Measurements from ENCODE around the gene PEF1.

The PEF1 gene

DNA sequence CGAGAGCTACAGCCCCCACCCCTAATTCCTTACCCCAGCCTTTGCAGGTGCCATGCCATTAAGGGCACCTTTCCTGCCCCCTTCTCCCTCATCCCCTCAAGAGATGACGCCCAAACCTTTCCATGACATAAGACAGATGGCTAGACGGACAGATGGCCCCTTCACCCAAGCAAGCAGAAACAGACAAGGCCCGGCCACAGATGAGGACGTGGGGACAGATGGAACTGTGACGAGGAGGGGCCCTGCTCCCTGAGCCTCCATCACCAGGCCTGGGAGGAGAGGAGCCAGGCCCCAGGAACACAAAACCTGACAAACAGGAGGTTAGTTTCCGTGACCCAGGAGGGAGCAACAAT, 24.7 kb upstream of the PEF1 start:
- H3K4me3 ChIP-seq (replicated peaks; ENCODE audit: low read depth, low read length): no peak overlapping the region
- TF ChIP-seq, protein P1, sequence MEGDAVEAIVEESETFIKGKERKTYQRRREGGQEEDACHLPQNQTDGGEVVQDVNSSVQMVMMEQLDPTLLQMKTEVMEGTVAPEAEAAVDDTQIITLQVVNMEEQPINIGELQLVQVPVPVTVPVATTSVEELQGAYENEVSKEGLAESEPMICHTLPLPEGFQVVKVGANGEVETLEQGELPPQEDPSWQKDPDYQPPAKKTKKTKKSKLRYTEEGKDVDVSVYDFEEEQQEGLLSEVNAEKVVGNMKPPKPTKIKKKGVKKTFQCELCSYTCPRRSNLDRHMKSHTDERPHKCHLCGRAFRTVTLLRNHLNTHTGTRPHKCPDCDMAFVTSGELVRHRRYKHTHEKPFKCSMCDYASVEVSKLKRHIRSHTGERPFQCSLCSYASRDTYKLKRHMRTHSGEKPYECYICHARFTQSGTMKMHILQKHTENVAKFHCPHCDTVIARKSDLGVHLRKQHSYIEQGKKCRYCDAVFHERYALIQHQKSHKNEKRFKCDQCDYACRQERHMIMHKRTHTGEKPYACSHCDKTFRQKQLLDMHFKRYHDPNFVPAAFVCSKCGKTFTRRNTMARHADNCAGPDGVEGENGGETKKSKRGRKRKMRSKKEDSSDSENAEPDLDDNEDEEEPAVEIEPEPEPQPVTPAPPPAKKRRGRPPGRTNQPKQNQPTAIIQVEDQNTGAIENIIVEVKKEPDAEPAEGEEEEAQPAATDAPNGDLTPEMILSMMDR (IDR thresholded peaks at IDR 0.05; ENCODE audit: low read depth, low read length, missing control alignments): no peak
- no peak for DNase-seq (ENCODE audit: extremely low read depth, low read depth)

DNA sequence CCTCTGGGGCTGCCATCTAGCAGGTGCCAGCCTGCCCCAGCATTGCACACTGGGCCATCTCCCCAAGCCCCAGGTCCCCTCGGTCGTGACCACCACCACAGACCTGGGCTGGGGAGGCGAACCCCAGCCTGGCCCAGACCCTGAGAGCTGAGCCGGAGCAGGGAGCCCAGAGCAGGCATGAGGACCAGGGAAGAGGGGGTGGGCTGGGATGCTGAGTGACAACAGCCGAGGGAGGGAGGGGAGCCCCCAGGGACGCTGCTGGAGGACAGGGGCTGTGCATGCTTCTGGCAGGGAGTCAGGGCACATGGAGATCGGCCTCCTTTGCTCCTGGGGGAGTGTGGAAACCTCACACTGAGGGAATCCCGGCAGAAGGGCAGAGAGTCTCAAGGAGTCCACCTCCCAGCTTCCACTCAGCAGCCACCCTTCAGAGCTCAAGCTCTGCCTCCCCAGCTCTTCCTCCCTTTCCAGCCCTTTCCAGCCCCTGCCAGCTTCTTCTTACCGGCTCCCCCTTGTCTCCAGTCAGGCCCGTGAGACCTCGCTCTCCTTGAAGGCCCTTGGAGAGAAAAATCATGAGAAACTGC, 23.7 kb upstream of the PEF1 start:
- TF ChIP-seq, protein P1 (IDR thresholded peaks at IDR 0.05; ENCODE audit: low read depth, low read length, missing control alignments): no peak
- no peak overlapping the region for H3K4me3 ChIP-seq (replicated peaks; ENCODE audit: low read depth, low read length)
- DNase-seq (ENCODE audit: extremely low read depth, low read depth): no peak

DNA sequence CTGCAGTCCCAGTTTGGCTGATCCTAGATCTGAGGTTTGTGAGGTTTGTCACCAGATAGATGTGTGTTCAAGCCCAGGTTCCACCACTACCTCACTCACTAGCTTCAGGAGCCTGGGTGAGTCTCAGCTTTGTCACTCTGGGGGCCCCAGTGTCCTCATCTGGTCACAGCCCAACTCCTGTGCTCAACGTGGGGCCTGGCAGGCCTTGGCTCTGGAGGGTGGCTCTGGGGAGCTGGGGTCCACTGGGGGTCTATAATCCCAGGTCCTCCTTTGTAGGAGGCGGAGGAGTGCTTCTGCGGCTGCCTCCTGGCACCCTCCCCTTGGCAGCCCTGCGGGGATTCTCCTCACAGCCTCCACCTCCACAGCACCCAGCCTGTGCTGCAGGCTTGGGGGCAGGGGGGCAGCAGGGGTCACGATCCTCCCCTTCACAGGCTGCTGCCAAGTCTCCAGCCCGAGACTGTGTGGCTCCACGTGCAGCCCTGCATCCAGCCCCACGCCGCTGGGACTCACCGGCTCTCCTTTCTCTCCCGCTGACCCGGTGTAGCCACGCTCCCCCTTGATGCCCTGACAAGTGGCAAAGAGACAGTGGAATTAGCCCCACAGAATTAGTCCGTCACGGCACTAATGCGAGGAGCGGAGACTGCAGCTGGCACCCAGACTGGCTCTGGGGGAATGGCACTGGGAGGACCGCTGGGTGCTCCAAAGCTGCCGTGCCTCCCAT, 22.5 kb upstream of the PEF1 start:
- no peak for DNase-seq (ENCODE audit: extremely low read depth, low read depth)
- TF ChIP-seq, protein P1 (IDR thresholded peaks at IDR 0.05; ENCODE audit: low read depth, low read length, missing control alignments): no peak
- no peak overlapping the region for H3K4me3 ChIP-seq (replicated peaks; ENCODE audit: low read depth, low read length)

DNA sequence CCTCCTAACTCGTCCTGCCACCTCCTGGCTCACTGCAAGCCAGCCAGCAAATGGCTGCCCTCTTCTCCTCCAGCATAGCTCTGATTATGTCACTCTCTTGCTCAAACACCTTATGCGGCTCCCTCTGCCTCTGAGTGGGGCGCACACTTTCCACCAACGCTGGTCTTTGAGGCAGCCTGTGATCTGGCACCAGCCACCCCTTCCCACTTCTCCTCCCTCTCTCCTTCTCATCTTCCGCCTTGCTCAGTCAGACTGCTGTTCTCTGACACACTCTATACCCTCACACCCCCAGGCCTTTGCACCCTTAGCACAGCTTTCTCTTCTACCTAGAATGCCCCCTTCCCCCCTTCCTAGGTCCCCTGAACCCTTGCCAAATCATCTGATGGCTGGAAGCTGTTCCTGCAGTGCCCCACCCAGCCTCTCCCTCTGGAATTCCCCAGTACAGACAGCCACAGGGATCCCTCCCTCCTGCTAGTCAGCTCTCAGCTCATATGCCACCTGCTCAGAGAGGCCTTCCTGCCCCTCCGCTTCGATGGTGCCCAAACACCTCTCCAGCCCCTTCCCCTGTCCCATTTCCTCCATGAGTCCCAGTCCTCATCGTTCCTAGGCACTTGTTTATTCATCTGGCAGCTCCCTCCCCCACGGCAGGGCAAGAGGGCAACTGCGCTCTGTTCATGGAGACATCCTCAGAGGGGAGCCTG, 21.7 kb upstream of the PEF1 start:
- DNase-seq (ENCODE audit: extremely low read depth, low read depth): peak; percentile 25
- H3K4me3 ChIP-seq (replicated peaks; ENCODE audit: low read depth, low read length): no peak overlapping the region
- TF ChIP-seq, protein P1 (IDR thresholded peaks at IDR 0.05; ENCODE audit: low read depth, low read length, missing control alignments): no peak

DNA sequence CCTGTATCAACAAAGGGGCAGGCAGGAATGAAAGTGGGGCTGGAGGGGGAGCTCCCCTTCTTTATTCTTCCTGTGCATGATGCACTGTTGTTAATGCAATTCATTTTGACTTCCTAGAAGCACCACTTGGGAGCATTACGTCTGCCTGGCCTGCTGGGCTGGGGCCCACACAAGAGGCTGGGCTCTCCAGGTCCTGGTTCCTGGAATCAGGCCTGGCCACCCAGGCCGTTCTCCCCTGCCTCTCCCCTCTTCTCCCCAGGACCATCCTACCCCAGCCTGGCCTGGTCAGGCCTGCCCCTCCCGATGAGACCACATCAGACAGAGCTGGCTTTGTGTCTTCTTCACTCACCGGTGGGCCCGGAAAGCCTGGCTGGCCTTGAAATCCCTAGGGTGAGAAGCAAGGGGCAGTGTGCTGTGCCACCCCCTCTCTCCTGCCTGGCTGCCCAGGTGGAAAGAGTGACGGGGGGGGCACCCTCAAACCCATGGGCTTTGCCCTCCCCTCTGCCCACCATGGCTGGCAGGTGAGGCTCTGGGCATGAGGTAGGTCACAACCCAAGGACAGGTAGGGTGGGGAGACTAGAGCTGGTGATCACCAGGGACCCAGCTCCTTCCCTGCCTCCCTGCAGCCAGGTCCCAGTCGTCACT, 20.7 kb upstream of the PEF1 start:
- H3K4me3 ChIP-seq (replicated peaks; ENCODE audit: low read depth, low read length): no peak overlapping the region
- DNase-seq (ENCODE audit: extremely low read depth, low read depth): no peak
- TF ChIP-seq, protein P1 (IDR thresholded peaks at IDR 0.05; ENCODE audit: low read depth, low read length, missing control alignments): no peak

DNA sequence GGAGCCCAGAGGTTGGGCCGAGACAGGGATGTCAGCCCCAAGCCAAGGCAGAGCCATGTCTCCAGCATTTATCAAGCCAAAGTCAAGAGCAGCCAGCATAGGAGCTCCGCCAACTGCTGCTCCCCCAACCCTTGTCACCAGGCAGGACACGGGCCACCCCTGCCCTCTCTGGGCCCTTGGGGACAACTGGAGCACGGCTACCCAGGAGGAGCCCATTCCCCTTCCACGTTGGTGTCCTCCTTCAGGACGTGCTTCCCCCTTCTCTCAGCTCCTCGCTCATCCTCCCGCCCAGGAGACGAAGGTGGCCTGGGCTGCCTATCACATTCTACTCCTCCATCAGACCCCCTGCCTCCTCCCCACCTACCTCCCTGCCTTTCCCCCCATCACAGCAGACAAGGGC, 19.9 kb upstream of the PEF1 start:
- TF ChIP-seq, protein P1 (IDR thresholded peaks at IDR 0.05; ENCODE audit: low read depth, low read length, missing control alignments): no peak
- H3K4me3 ChIP-seq (replicated peaks; ENCODE audit: low read depth, low read length): no peak overlapping the region
- DNase-seq (ENCODE audit: extremely low read depth, low read depth): no peak
